Suprapubic skin (tissue), 4 donors: ENCODE data around the gene CHN2. TPM values are rescaled to one million over a fixed set of nuclear protein-coding genes. Genes with fewer than 3 reads are reported as not detected.
"Not testable (repeated sequence)": the region's sequence is repeated elsewhere in the genome, so short reads cannot be mapped to it uniquely, and the experiment has no call there.

ENCODE experiments used
- DNase-seq, 2 donors: peaks; one replicate each; pipeline ENCODE4 v3.0.0-alpha.2; 2019; ENCODE audit warnings: low spot score in 2 of 2
- H3K27ac ChIP-seq: fragments of 200-600 bp; sonication (generic); one replicate; pipeline ENCODE4 v1.5.1; 2019
- H3K27me3 ChIP-seq: fragments of 200-600 bp; sonication (generic); one replicate; pipeline ENCODE4 v1.5.1; 2019
- H3K36me3 ChIP-seq: fragments of 200-600 bp; sonication (generic); one replicate; pipeline ENCODE4 v1.5.1; 2019
- H3K4me1 ChIP-seq: fragments of 200-600 bp; sonication (generic); one replicate; pipeline ENCODE4 v1.5.1; 2019
- H3K4me3 ChIP-seq: fragments of 200-600 bp; sonication (generic); one replicate; pipeline ENCODE4 v1.5.1; 2019; ENCODE audit warnings: mild to moderate bottlenecking
- H3K9me3 ChIP-seq: fragments of 200-600 bp; sonication (generic); one replicate; pipeline ENCODE4 v1.5.1; 2019
- EP300 ChIP-seq: sonication (generic); formaldehyde crosslinking; IDR thresholded peaks from one replicate; pipeline ENCODE4 v1.6.1; 2017; ENCODE audit warnings: antibody characterized with exemption
- POLR2A ChIP-seq, 2 donors: fragments of 450-650 bp; IDR thresholded peaks; one replicate each; pipeline ENCODE4 v1.6.1; 2017; ENCODE audit warnings: antibody characterized with exemption in 2 of 2, mild to moderate bottlenecking in 2 of 2, moderate library complexity in 2 of 2
- POLR2AphosphoS5 ChIP-seq, 3 donors: sonication (generic); formaldehyde crosslinking; IDR thresholded peaks; one replicate each; pipeline ENCODE4 v1.6.1; 2017; ENCODE audit warnings: antibody characterized with exemption in 3 of 3
- WGBS: methylation state at CpG from one replicate; pipeline ENCODE4 v1.1.5; 2018; 5-methylcytosine and 5-hydroxymethylcytosine counted together
- total RNA-seq, 4 donors: library from RNA; depleted of rRNA; stranded (reverse); fragments of >200 nt; gene quantifications; one replicate each; pipeline ENCODE4 v1.1.0, GENCODE V29; 2016
- TF ChIP-seq, protein P1 (sequence below), 2 donors: fragments of 200-600 bp in 1 of 2; fragments of 450-650 bp in 1 of 2; sonication (generic) in 1 of 2; IDR thresholded peaks; one replicate each; pipeline ENCODE4 v1.5.1; 2016 to 2019; ENCODE audit warnings: antibody characterized with exemption in 2 of 2, mild to moderate bottlenecking in 1 of 2, moderate library complexity in 1 of 2

CHN2 gene
- total RNA-seq, 4 donors from 2014 or later: 3.3 to 9.6 (median 6.2) TPM

DNA sequence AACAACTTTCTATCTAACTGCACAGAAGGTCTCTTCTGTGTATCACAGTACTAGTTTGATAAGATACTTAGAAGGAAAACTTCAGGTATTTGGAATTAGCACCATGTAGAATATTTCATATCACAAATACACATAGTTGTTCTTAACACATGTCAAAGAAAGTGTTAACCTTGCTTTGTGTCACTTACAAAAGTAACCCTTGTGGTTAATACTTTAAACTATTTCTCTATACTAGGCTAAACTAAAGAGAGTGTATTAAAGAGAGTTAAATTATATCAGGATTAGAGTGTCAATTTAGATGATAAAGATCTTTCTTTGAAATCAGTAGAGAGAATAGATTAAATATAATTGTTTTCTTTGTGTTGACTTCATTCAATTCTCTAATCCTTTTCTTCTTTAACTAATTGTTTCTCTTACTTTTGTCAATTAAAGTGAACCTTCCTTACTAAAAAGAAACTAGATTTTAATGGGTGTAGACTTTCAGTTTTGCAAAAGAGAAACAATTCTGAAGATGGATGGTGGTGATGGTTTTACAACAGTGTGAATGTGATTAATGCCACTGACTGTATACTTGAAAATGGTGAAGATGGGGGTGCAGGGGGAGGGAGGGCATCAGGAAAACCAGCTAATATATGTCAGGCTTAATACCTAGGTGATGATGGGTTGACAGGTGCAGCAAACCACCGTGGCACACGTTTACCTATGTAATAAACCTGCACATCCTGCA is 67.8 kb downstream of the CHN2 start:
- Histone ChIP-seq H3K4me3 (no peak overlapping the region), H3K9me3 (no peaks in the 10 kb centered on the region), H3K36me3 (no peaks in the 10 kb centered on the region), H3K27ac (no peak overlapping the region), H3K27me3 (no peaks in the 10 kb centered on the region), H3K4me1 (peaks cover 8% of the 10 kb centered on the region)
- no peak for DNase-seq
- WGBS: 92% methylated on average over 2 of the region's 2 CpGs
- TF ChIP-seq, protein P1, sequence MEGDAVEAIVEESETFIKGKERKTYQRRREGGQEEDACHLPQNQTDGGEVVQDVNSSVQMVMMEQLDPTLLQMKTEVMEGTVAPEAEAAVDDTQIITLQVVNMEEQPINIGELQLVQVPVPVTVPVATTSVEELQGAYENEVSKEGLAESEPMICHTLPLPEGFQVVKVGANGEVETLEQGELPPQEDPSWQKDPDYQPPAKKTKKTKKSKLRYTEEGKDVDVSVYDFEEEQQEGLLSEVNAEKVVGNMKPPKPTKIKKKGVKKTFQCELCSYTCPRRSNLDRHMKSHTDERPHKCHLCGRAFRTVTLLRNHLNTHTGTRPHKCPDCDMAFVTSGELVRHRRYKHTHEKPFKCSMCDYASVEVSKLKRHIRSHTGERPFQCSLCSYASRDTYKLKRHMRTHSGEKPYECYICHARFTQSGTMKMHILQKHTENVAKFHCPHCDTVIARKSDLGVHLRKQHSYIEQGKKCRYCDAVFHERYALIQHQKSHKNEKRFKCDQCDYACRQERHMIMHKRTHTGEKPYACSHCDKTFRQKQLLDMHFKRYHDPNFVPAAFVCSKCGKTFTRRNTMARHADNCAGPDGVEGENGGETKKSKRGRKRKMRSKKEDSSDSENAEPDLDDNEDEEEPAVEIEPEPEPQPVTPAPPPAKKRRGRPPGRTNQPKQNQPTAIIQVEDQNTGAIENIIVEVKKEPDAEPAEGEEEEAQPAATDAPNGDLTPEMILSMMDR (IDR thresholded peaks at IDR 0.05): no peak
- no peak for TF ChIP-seq POLR2AphosphoS5 (IDR thresholded peaks at IDR 0.05)
- no peak for TF ChIP-seq POLR2A (IDR thresholded peaks at IDR 0.05)
- no peak for TF ChIP-seq EP300

DNA sequence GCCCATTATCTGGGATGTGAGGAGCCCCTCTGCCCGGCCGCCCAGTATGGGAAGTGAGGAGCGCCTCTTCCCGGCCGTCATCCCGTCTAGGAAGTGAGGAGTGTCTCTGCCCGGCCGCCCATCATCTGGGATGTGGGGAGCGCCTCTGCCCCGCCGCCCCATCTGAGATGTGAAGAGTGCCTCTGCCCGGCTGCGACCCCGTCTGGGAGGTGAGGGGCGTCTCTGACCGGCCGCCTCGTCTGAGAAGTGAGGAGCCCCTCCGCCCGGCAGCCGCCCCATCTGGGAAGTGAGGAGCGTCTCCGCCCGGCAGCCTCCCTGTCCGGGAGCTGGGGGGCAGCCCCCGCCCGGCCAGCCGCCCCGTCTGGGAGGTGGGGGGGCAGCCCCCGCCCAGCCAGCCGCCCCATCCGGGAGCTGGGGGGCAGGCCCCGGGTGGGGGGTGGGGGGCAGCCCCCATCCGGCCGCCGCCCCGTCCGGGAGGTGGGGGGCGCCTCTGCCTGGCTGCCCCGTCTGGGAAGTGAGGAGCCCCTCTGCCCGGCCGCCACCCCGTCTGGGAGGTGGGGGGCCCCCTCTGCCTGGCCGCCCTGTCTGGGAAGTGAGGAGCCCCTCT is 69.1 kb downstream of the CHN2 start:
- DNase-seq, H3K4me3 ChIP-seq, H3K27me3 ChIP-seq, H3K4me1 ChIP-seq, H3K27ac ChIP-seq, H3K9me3 ChIP-seq, H3K36me3 ChIP-seq: not testable (repeated sequence)
- WGBS: 100% methylated on average over 21 of the region's 44 CpGs

DNA sequence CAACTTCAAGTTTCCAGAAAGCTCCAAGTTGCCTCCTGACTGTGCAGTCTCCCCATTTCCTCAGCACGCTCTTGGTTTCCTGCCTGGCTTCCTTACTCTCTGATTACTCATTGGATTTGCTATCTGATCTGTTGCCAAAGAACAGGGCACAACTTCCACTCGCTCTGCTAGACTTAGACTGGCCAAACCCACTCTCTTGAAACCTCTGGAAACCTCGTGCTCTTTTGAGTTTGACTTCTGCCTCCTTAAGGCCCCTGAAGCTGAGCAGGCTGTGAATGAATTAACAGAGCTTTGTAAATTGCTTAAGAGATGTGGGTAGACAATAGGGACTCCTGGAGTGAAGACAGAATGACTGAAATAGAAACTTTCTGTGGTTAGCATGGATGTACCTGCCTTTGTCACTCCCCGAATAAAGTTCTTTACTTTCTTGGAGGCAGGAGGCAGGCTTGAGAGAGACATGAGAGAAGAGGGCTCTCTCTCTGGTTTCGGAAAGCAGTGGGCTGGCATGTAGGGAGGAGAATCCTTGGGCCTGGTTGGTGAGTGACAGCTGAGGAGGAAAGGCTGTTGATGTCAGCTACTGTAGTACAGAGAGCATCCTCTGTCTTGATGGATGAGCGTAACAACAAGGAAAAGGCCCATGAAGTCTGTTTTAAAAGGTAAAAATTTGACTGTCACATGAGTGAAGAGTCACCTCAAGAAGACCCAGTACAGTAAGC is 70.8 kb downstream of the CHN2 start:
- H3K36me3 ChIP-seq: no peaks in the 10 kb centered on the region
- no peaks in the 10 kb centered on the region for H3K27me3 ChIP-seq
- no peak for DNase-seq
- no peak overlapping the region for H3K27ac ChIP-seq
- no peak for TF ChIP-seq POLR2AphosphoS5 (IDR thresholded peaks at IDR 0.05)
- no peak for TF ChIP-seq EP300
- TF ChIP-seq, protein P1 (IDR thresholded peaks at IDR 0.05): no peak
- no peak for TF ChIP-seq POLR2A (IDR thresholded peaks at IDR 0.05)
- H3K4me1 ChIP-seq: peaks cover 8% of the 10 kb centered on the region
- 56% methylated on average over 6 of the region's 6 CpGs for WGBS
- H3K4me3 ChIP-seq: no peak overlapping the region
- no peaks in the 10 kb centered on the region for H3K9me3 ChIP-seq

- no peaks in the 10 kb centered on the region for H3K36me3 ChIP-seq
- WGBS: 79% methylated on average over 1 of the region's 1 CpG
- H3K4me1 ChIP-seq: peaks cover 17% of the 10 kb centered on the region
- DNase-seq: no peak
- TF ChIP-seq POLR2A (IDR thresholded peaks at IDR 0.05) (no peak), EP300 (no peak), POLR2AphosphoS5 (IDR thresholded peaks at IDR 0.05) (no peak)
- TF ChIP-seq, protein P1 (IDR thresholded peaks at IDR 0.05): no peak
- H3K27ac ChIP-seq: no peak overlapping the region
- no peaks in the 10 kb centered on the region for H3K9me3 ChIP-seq
- no peak overlapping the region for H3K4me3 ChIP-seq
- no peaks in the 10 kb centered on the region for H3K27me3 ChIP-seq
These were observed 75.4 kb downstream of the CHN2 start for GRCh38 chr7:29269935-29270334.

- peaks cover 10% of the 10 kb centered on the region for H3K4me1 ChIP-seq
- DNase-seq: no peak
- no peak for TF ChIP-seq EP300
- TF ChIP-seq POLR2AphosphoS5 (IDR thresholded peaks at IDR 0.05): no peak
- TF ChIP-seq POLR2A (IDR thresholded peaks at IDR 0.05): no peak
- TF ChIP-seq, protein P1 (IDR thresholded peaks at IDR 0.05): no peak
- WGBS: 48% methylated on average over 4 of the region's 4 CpGs
- H3K9me3 ChIP-seq: no peaks in the 10 kb centered on the region
- H3K36me3 ChIP-seq: no peaks in the 10 kb centered on the region
- no peaks in the 10 kb centered on the region for H3K27me3 ChIP-seq
- no peak overlapping the region for H3K4me3 ChIP-seq
- H3K27ac ChIP-seq: no peak overlapping the region
These were observed 76.2 kb downstream of the CHN2 start for GRCh38 chr7:29270594-29271318.
